ENCODE results near the gene DSCAML1. TPM values are rescaled to one million over a fixed set of nuclear protein-coding genes. Genes with fewer than 3 reads are reported as not detected.

DSCAML1 gene
- total RNA-seq, 1 donor from 2014 or later, result 4.0 TPM

DNA sequence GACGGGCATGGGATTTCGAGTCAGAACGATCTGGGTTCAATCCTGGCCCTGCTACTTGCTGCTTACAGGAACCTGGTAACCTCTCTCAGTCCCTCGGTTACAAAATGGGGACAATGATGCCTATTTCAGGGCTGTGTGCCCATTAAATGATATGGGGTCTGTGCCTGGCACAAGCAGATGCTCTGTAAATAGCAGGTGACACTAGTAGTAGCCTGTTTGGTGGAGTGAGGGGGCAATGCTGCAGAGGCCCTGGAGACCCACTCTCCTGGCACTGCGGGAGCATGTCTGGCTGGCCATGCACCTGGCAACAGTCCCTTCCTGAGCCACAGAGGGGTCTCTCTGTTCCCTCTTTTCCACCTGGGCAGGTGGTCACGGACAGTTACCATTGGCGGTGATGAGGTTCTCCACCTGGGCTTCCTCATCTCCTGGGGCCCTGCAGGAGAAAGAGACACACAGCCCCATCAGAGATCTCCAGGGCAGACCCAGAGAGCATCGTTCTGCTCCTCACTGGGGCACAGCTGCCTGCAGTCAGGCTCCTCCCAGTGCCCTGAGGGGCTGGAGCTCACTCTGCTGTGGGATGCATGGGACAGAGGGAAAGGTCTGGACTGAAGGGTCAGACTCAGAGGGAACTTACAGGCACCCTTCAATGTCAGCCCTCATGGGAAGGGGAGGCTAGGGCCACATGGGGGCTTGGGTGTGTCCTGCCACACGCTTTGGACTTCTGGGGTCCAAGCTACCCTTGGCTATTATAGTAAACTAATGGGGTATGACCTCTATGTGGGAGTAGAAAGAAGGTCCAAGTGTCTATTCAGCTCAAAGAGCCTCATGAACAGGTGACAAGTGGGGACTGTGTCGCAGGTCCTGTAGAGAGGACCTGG, 43.2 kb upstream of the DSCAML1 start:
- H3K4me3 ChIP-seq (ENCODE audit: low read depth, low read length), result no peak overlapping the region
- no peak for DNase-seq (ENCODE audit: low read depth)
- TF ChIP-seq, protein P1, sequence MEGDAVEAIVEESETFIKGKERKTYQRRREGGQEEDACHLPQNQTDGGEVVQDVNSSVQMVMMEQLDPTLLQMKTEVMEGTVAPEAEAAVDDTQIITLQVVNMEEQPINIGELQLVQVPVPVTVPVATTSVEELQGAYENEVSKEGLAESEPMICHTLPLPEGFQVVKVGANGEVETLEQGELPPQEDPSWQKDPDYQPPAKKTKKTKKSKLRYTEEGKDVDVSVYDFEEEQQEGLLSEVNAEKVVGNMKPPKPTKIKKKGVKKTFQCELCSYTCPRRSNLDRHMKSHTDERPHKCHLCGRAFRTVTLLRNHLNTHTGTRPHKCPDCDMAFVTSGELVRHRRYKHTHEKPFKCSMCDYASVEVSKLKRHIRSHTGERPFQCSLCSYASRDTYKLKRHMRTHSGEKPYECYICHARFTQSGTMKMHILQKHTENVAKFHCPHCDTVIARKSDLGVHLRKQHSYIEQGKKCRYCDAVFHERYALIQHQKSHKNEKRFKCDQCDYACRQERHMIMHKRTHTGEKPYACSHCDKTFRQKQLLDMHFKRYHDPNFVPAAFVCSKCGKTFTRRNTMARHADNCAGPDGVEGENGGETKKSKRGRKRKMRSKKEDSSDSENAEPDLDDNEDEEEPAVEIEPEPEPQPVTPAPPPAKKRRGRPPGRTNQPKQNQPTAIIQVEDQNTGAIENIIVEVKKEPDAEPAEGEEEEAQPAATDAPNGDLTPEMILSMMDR (conservative IDR thresholded peaks at IDR 0.05; ENCODE audit: low read depth, low read length), result no peak

- TF ChIP-seq, protein P1 (conservative IDR thresholded peaks at IDR 0.05; ENCODE audit: low read depth, low read length), result no peak
- DNase-seq (ENCODE audit: low read depth), result no peak
- H3K4me3 ChIP-seq (ENCODE audit: low read depth, low read length), result no peak overlapping the region
Observed at GRCh38 chr11:117839380-117839881, 42.4 kb upstream of the DSCAML1 start.

- DNase-seq (ENCODE audit: low read depth), result no peak
- TF ChIP-seq, protein P1 (conservative IDR thresholded peaks at IDR 0.05; ENCODE audit: low read depth, low read length), result no peak
- no peak overlapping the region for H3K4me3 ChIP-seq (ENCODE audit: low read depth, low read length)
Observed at GRCh38 chr11:117838901-117839300, 41.9 kb upstream of the DSCAML1 start.

GRCh38 chr11:117837791-117838190, 40.8 kb upstream of the DSCAML1 start:
- TF ChIP-seq, protein P1 (conservative IDR thresholded peaks at IDR 0.05; ENCODE audit: low read depth, low read length), result no peak
- no peak overlapping the region for H3K4me3 ChIP-seq (ENCODE audit: low read depth, low read length)
- no peak for DNase-seq (ENCODE audit: low read depth)

DNA sequence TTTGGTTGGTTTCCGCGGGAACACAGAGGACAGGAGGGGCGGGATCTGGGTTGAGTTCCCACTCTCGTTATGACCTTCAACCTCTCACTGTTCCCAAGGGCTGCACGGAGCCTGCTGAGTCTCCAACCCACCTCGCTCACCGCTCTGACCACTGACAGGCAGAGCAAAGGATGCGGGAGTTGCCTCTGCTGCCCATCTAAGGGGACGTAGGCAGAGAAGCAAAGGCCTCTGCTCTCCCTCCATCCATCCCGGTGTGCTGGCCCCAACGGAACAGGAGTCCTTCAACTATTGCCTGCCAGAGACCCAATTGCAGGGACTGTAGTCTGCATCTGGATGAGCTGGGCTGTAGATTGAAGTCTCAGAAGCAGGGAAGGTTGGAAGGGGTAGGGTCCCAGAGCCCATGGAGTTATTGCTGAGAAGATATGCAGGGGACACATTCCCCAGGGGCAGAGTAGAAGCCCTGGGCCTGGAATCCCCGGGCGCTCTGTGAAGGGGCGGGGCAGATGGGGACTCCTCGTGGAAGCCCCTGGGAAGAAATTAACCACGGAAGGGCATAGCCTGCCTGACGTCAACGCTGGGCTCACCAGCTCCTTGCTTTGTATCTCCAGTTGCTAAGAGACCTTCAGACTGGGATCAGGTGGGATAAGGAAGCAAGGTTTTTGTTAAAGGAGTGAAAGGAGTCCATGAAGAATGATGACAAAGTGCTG, 40.2 kb upstream of the DSCAML1 start:
- H3K4me3 ChIP-seq (ENCODE audit: low read depth, low read length), result no peak overlapping the region
- DNase-seq (ENCODE audit: low read depth), result no peak
- TF ChIP-seq, protein P1 (conservative IDR thresholded peaks at IDR 0.05; ENCODE audit: low read depth, low read length), result no peak

DNA sequence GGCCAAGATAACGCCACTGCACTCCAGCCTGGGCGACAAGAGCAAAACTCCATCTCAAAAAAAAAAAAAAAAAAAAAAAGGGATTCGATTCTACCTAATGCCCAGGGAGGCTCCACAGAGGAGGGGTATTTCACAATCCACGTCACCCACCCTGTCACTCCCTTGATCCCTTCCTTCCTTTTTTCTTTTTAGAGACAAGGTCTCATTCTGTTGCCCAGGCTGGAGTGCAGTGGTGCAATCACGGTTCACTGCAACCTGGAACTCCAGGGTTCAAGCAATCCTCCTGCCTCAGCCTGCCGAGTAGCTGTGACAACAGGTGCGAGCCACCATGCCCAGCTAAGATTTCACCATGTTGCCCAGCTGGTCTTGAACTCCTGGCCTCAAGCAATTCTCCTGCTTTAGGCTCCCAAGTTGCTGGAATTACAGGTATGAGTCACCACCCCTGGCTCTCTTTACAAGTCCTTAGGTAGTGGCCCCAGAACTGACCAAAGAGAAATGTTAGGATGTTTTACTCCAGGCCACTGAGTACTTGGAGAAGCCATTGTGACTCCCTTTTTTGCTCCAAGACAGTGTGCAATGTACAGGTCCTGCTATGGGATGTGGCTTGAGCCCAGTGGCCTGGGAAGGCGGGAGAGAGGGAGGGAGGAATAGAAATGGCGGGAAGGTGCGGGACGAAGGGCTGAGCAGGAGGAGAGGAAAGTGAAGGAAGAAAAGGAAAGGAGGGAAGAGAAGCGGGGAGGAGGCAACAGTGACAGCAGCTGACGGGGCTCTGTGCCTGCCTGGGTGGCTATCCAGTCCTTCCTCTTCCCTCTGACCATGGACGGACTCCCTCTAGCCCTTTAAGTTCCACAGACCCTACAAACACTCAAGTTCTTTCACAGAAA, 39.3 kb upstream of the DSCAML1 start:
- H3K4me3 ChIP-seq (ENCODE audit: low read depth, low read length), result no peak overlapping the region
- no peak for DNase-seq (ENCODE audit: low read depth)
- TF ChIP-seq, protein P1 (conservative IDR thresholded peaks at IDR 0.05; ENCODE audit: low read depth, low read length), result no peak
